HG02885 (cell line): ENCODE measurements around the gene CNTNAP4.

Experiments
- ATAC-seq: cut with Tn5 transposase; IDR thresholded peaks from one replicate; pipeline ENCODE4 v1.9.1; 2021; ENCODE audit warnings: mild to moderate bottlenecking; ENCODE audit not compliant: unreplicated experiment, poor library complexity

The CNTNAP4 gene

GRCh38 chr16:76303637-76304314 is 26.6 kb downstream of the CNTNAP4 start:
- no peak for ATAC-seq

- ATAC-seq = no peak
Measured at GRCh38 chr16:76309639-76310335, 32.6 kb downstream of the CNTNAP4 start.

- no peak for ATAC-seq
Measured at GRCh38 chr16:76311260-76311659, 34.1 kb downstream of the CNTNAP4 start.

- ATAC-seq = no peak
Measured at GRCh38 chr16:76318565-76318964, 41.4 kb downstream of the CNTNAP4 start.

- no peak for ATAC-seq
Measured at GRCh38 chr16:76329106-76329505, 51.9 kb downstream of the CNTNAP4 start.

- no peak for ATAC-seq
Measured at GRCh38 chr16:76335180-76335974, 58.2 kb downstream of the CNTNAP4 start.

GRCh38 chr16:76336112-76336511 is 58.9 kb downstream of the CNTNAP4 start:
- ATAC-seq = no peak

GRCh38 chr16:76338472-76338871 is 61.3 kb downstream of the CNTNAP4 start:
- ATAC-seq = no peak

GRCh38 chr16:76343769-76344168 is 66.6 kb downstream of the CNTNAP4 start:
- ATAC-seq = no peak

- ATAC-seq = no peak
Measured at GRCh38 chr16:76345163-76345661, 68.0 kb downstream of the CNTNAP4 start.

- no peak for ATAC-seq
Measured at GRCh38 chr16:76346210-76346609, 69.0 kb downstream of the CNTNAP4 start.

- no peak for ATAC-seq
Measured at GRCh38 chr16:76351441-76351840, 74.2 kb downstream of the CNTNAP4 start.

GRCh38 chr16:76360404-76360803 is 83.2 kb downstream of the CNTNAP4 start:
- ATAC-seq = no peak

GRCh38 chr16:76370344-76370743 is 93.1 kb downstream of the CNTNAP4 start:
- no peak for ATAC-seq

- ATAC-seq = no peak
Measured at GRCh38 chr16:76371441-76371840, 94.2 kb downstream of the CNTNAP4 start.

GRCh38 chr16:76373998-76374397 is 96.8 kb downstream of the CNTNAP4 start:
- no peak for ATAC-seq

GRCh38 chr16:76376988-76377387 is 99.8 kb downstream of the CNTNAP4 start:
- no peak for ATAC-seq

- ATAC-seq = no peak
Measured at GRCh38 chr16:76378020-76378419, 100.8 kb downstream of the CNTNAP4 start.

- ATAC-seq = no peak
Measured at GRCh38 chr16:76381096-76381495, 103.9 kb downstream of the CNTNAP4 start.

- no peak for ATAC-seq
Measured at GRCh38 chr16:76385601-76386230, 108.5 kb downstream of the CNTNAP4 start.

GRCh38 chr16:76386784-76387183 is 109.6 kb downstream of the CNTNAP4 start:
- ATAC-seq = no peak
